HepG2 (cell line): ENCODE results near the gene RNF4. TPM values are rescaled to one million over a fixed set of nuclear protein-coding genes. Genes with fewer than 3 reads are reported as not detected.

Experiments used
- ATAC-seq: fragments of 200-7000 bp; cut with Tn5 transposase; 3 replicates; pipeline ENCODE4 v1.9.1; 2020; ENCODE audit warnings: mild to moderate bottlenecking, moderate library complexity
- BruUV-seq: library from RNA; stranded (reverse); fragments of 400-500 nt; replicated peaks from 2 replicates; lab custom pipeline; 2021; lab: Mats Ljungman, UMichigan
- CTCF ChIA-PET: fragments of 300-600 bp; formaldehyde crosslinking; extraction: SDS; loops from one replicate; lab custom pipeline; 2021; ENCODE audit warnings: low total read pairs, inconsistent platforms, low intra/inter-chr PET ratio; lab: Yijun Ruan, JAX
- POLR2A ChIA-PET: fragments of 350-600 bp; sonication (Branson Sonifier 250); formaldehyde crosslinking; loops from one replicate; lab custom pipeline; 2020; ENCODE audit warnings: antibody characterized with exemption, inconsistent platforms; lab: Yijun Ruan, JAX
- DNase-seq: peaks from one replicate; pipeline ENCODE4 v3.0.0-alpha.2; 2015; ENCODE audit warnings: low spot score
- FAIRE-seq: peaks from 3 replicates; lab custom pipeline; 2011; peaks lifted over from hg19 to GRCh38; lab: Jason Lieb, UNC
- H2AFZ ChIP-seq: one replicate; pipeline ENCODE4 v1.6.1; 2011; ENCODE audit warnings: low read length, inconsistent platforms
- H3K27ac ChIP-seq: fragments of 300-600 bp; 3 replicates; pipeline ENCODE4 v1.8.0; 2011; ENCODE audit warnings: mixed run types, mild to moderate bottlenecking, mixed read lengths, low read length, inconsistent platforms; ENCODE audit not compliant: insufficient read depth; ENCODE audit errors: extremely low read length
- H3K27me3 ChIP-seq, 2 experiments: fragments of 200-600 bp in 1 of 2; 2 replicates in 1 of 2; 3 replicates in 1 of 2; pipeline versions ENCODE4 v1.6.0 to v1.8.0; 2011; ENCODE audit warnings: low read length in 2 of 2, mild to moderate bottlenecking in 2 of 2, moderate library complexity in 2 of 2, inconsistent platforms in 1 of 2; ENCODE audit not compliant: insufficient read depth in 2 of 2, control insufficient read depth in 1 of 2
- H3K36me3 ChIP-seq, 2 experiments: fragments of 200-600 bp in 1 of 2; replicated peaks in 1 of 2; 2 replicates in 1 of 2; 3 replicates in 1 of 2; pipeline versions ENCODE4 v1.5.1 to v1.8.0; 2011; ENCODE audit warnings: low read length in 2 of 2, inconsistent platforms in 1 of 2; ENCODE audit not compliant: insufficient read depth in 2 of 2, control insufficient read depth in 1 of 2
- H3K4me1 ChIP-seq: 2 replicates; pipeline ENCODE4 v1.5.1; 2012; ENCODE audit warnings: low read length, inconsistent platforms; ENCODE audit not compliant: insufficient read depth
- H3K4me2 ChIP-seq: 2 replicates; pipeline ENCODE4 v1.6.0; 2011; ENCODE audit warnings: low read depth, low read length, inconsistent platforms
- H3K4me3 ChIP-seq, 3 experiments: fragments of 200-600 bp in 1 of 3; sonication (generic), shearing (Covaris generic) in 1 of 3; replicated peaks in 1 of 3; 2 replicates each; pipeline ENCODE4 v1.5.1; 2011 to 2016; ENCODE audit warnings: low read length in 3 of 3, inconsistent platforms in 2 of 3, low read depth in 2 of 3, mild to moderate bottlenecking in 2 of 3, control low read depth in 1 of 3, mixed read lengths in 1 of 3; ENCODE audit not compliant: insufficient read depth in 1 of 3
- H3K79me2 ChIP-seq: one replicate; pipeline ENCODE4 v1.6.1; 2011; ENCODE audit warnings: low read length, inconsistent platforms; ENCODE audit not compliant: insufficient read depth
- H3K9ac ChIP-seq: 2 replicates; pipeline ENCODE4 v1.6.0; 2011; ENCODE audit warnings: mild to moderate bottlenecking, low read depth, low read length, inconsistent platforms; ENCODE audit not compliant: insufficient read depth
- H3K9me3 ChIP-seq: 2 replicates; pipeline ENCODE4 v1.5.1; 2012; ENCODE audit warnings: mild to moderate bottlenecking, low read length
- H4K20me1 ChIP-seq: 2 replicates; pipeline ENCODE4 v1.6.0; 2011; ENCODE audit warnings: inconsistent platforms, mild to moderate bottlenecking, low read length, moderate library complexity; ENCODE audit not compliant: insufficient read depth
- BRCA1 ChIP-seq: sonication (generic); formaldehyde crosslinking; IDR thresholded peaks from 2 replicates; pipeline ENCODE4 v1.4.0; 2020; ENCODE audit warnings: missing genetic modification reagents
- HIC2 ChIP-seq: sonication (generic); formaldehyde crosslinking; IDR thresholded peaks from 2 replicates; pipeline ENCODE4 v1.9.0; 2022; ENCODE audit warnings: low read depth, missing genetic modification reagents
- MAFK ChIP-seq, 2 experiments: IDR thresholded peaks in 1 of 2; conservative IDR thresholded peaks in 1 of 2; 2 replicates each; pipeline ENCODE4 v1.6.1; 2011; ENCODE audit warnings: improper control_type of control experiment in 2 of 2, low read length in 2 of 2
- SIN3A ChIP-seq: IDR thresholded peaks from 2 replicates; pipeline ENCODE4 v1.6.1; 2011; ENCODE audit warnings: low read depth, mild to moderate bottlenecking, control low read depth, low read length, borderline replicate concordance
- ZFP90 ChIP-seq: sonication (generic); formaldehyde crosslinking; IDR thresholded peaks from 2 replicates; pipeline ENCODE4 v1.8.0; 2022; ENCODE audit warnings: missing genetic modification reagents, mild to moderate bottlenecking, inconsistent platforms, borderline replicate concordance
- ZNF138 ChIP-seq: sonication (generic); formaldehyde crosslinking; IDR thresholded peaks from 2 replicates; pipeline ENCODE4 v1.5.0; 2020; ENCODE audit warnings: mild to moderate bottlenecking, low read depth, missing genetic modification reagents
- ZNF335 ChIP-seq: sonication (generic); formaldehyde crosslinking; IDR thresholded peaks from 2 replicates; pipeline ENCODE4 v1.4.0; 2020; ENCODE audit warnings: missing genetic modification reagents
- ZNF513 ChIP-seq: sonication (generic); formaldehyde crosslinking; conservative IDR thresholded peaks from 2 replicates; pipeline ENCODE4 v1.5.0; 2020; ENCODE audit warnings: missing genetic modification reagents
- ZNF768 ChIP-seq: sonication (generic); formaldehyde crosslinking; IDR thresholded peaks from 2 replicates; pipeline ENCODE4 v1.4.0; 2020; ENCODE audit warnings: missing genetic modification reagents
- ZNF777 ChIP-seq: sonication (generic); formaldehyde crosslinking; IDR thresholded peaks from 2 replicates; pipeline ENCODE4 v1.4.0; 2020; ENCODE audit warnings: missing genetic modification reagents
- ZNF792 ChIP-seq: IDR thresholded peaks from 2 replicates; pipeline ENCODE4 v1.6.1; 2016
- ZNF816 ChIP-seq: sonication (generic); formaldehyde crosslinking; IDR thresholded peaks from 2 replicates; pipeline ENCODE4 v1.8.0; 2022; ENCODE audit warnings: missing genetic modification reagents, mild to moderate bottlenecking, borderline replicate concordance
- ZSCAN9 ChIP-seq: IDR thresholded peaks from 2 replicates; pipeline ENCODE4 v1.6.1; 2016; ENCODE audit warnings: borderline replicate concordance
- WGBS: methylation state at CpG from one replicate; pipeline ENCODE4 v1.1.6; 2017; ENCODE audit warnings: low lambda C conversion rate; 5-methylcytosine and 5-hydroxymethylcytosine counted together
- in situ Hi-C: cut with HindIII; loops from 2 replicates; pipeline ENCODE4 v1.10.0; 2017; ENCODE audit warnings: low pct_unique_long_range_greater_than_20kb; ENCODE audit not compliant: extremely low pct_ligation_motif_present
- intact Hi-C: fragments of 100-400 bp; cut with micrococcal nuclease; formaldehyde crosslinking; loops from one replicate; pipeline ENCODE4 v1.10.0; 2022; ENCODE audit not compliant: unreplicated experiment
- polyA plus RNA-seq, 8 experiments: library from polyadenylated mRNA; depleted of rRNA in 3 of 8; stranded (reverse) in 7 of 8; unstranded in 1 of 8; fragments of >200 nt; fragmentation: Illumina TruSeq in 4 of 8; extraction: Trizol in 4 of 8; gene quantifications; 2 replicates each; pipeline versions ENCODE4 v1.2.1 to v1.2.3, GENCODE V29; 2011 to 2016; ENCODE audit warnings: low read depth in 4 of 8, missing spikeins in 1 of 8, mixed read lengths in 1 of 8; ENCODE audit not compliant: insufficient read depth in 1 of 8
- total RNA-seq, 5 experiments: library from RNA; depleted of rRNA; stranded (reverse); fragments of >200 nt; fragmentation: Illumina TruSeq; extraction: Trizol; gene quantifications; 2 replicates each; pipeline ENCODE4 v1.2.3, GENCODE V29; 2016; ENCODE audit warnings: low read depth in 1 of 5
- TF ChIP-seq, protein P1 (sequence below): sonication (generic); formaldehyde crosslinking; IDR thresholded peaks from 2 replicates; pipeline ENCODE4 v1.8.0; 2022; ENCODE audit warnings: missing genetic modification reagents, mild to moderate bottlenecking, inconsistent platforms, borderline replicate concordance
- TF ChIP-seq, protein P2 (sequence below): sonication (generic); formaldehyde crosslinking; conservative IDR thresholded peaks from 2 replicates; pipeline ENCODE4 v1.4.0; 2020; ENCODE audit warnings: missing genetic modification reagents
- TF ChIP-seq, protein P3 (sequence below): sonication (generic); formaldehyde crosslinking; IDR thresholded peaks from 2 replicates; pipeline ENCODE4 v1.5.0; 2020; ENCODE audit warnings: missing genetic modification reagents, mild to moderate bottlenecking, borderline replicate concordance
- TF ChIP-seq, protein P4 (sequence below): sonication (generic); formaldehyde crosslinking; IDR thresholded peaks from 2 replicates; pipeline ENCODE4 v1.4.0; 2020; ENCODE audit warnings: missing genetic modification reagents

Gene RNF4
- total and polyA plus RNA-seq, 2 of the 13 experiments (the other 11 are each of a cell fraction or from before 2014, with no cell fraction given) = 38.1 to 45.1 TPM

DNA sequence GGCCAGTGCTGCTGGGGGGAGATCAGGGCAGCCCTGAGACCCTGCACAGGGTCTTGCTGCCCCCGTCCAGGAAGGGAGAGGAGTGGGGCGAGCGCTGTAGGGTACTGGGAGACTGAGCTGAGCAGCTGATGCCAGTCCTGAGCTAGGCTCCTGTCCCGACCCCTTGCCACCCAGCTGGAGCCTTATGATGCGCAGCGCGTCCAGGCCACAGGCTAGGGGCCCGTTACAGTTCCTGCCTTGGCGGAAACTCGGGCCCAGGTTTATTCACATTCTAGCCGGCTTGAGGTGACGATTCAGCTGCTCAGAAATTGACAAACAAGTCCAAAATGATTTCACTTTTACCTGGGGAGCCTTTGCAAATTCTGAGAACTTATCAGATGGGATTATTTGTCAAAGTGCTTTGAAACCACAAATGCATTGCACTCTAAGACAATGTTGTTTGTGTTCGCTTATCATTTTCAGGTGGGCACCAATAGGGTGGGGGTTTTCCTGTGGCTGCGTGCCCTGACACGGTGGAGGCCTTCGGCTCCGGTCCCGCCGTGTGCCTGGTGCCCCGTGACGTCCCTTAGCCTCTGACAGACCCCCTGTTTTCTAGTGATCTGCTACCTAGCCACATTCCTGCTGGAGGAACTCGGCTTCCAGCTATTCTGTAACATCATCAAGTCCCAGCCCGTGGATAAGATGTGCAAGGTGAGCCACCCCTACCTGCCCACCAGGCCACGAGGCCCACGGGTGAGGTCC is 31.3 kb upstream of the RNF4 start:
- ChIA-PET CTCF (no interaction called here), POLR2A (no interaction called here)
- in situ Hi-C loops = no loop called here
- ATAC-seq (no peak), DNase-seq (no peak), FAIRE-seq (no peak)
- Histone ChIP-seq H3K36me3 (no peaks in the 10 kb centered on the region), H3K27ac (no peak overlapping the region), H3K4me1 (peaks cover 36% of the 10 kb centered on the region), H3K9me3 (no peaks in the 10 kb centered on the region), H3K4me3 (peak overlapping the region in 1 of 3 experiments; percentile 50; a peak in 1 of 6 replicates), H3K4me2 (peak overlapping the region; percentile 44; the same call in 1 of the 2 replicates), H3K79me2 (no peaks in the 10 kb centered on the region), H2AFZ (no peak overlapping the region), H3K9ac (no peak overlapping the region), H3K27me3 (peaks cover 9 to 47% of the 10 kb centered on the region in 2 experiments; a peak in 4 of 5 replicates), H4K20me1 (no peaks in the 10 kb centered on the region)
- 33% methylated on average over 16 of the region's 25 CpGs for WGBS
- TF ChIP-seq ZNF138 (CRISPR knock-in tag) (no peak), ZNF792 (CRISPR knock-in tag) (no peak), BRCA1 (CRISPR knock-in tag) (no peak), ZSCAN9 (CRISPR knock-in tag) (no peak), ZNF816 (CRISPR knock-in tag) (no peak), ZFP90 (no peak), ZNF777 (no peak), ZNF768 (CRISPR knock-in tag) (no peak), ZNF335 (CRISPR knock-in tag) (no peak), ZNF513 (CRISPR knock-in tag) (no peak), MAFK (conservative IDR thresholded peaks at IDR 0.05 in 1 of 2, IDR thresholded peaks at IDR 0.05 in 1 of 2; ENCODE audit: low read length in 2 of 2) (no peak), HIC2 (CRISPR knock-in tag) (no peak), SIN3A (no peak)
- TF ChIP-seq, protein P1, sequence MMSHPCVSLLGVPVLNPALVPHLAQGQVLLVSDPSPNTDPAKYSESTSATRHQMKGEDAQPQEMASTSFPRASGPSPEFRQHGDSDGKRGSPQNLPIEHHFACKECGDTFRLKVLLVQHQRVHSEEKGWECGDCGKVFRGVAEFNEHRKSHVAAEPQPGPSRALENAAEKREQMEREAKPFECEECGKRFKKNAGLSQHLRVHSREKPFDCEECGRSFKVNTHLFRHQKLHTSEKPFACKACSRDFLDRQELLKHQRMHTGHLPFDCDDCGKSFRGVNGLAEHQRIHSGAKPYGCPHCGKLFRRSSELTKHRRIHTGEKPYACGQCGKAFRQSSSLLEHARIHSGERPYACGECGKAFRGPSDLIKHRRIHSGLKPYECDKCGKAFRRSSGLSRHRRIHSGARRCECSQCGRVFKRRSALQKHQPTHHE (CRISPR knock-in tag) = no peak
- TF ChIP-seq, protein P2, sequence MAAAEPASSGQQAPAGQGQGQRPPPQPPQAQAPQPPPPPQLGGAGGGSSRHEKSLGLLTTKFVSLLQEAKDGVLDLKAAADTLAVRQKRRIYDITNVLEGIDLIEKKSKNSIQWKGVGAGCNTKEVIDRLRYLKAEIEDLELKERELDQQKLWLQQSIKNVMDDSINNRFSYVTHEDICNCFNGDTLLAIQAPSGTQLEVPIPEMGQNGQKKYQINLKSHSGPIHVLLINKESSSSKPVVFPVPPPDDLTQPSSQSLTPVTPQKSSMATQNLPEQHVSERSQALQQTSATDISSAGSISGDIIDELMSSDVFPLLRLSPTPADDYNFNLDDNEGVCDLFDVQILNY (CRISPR knock-in tag) = no peak
- TF ChIP-seq, protein P3, sequence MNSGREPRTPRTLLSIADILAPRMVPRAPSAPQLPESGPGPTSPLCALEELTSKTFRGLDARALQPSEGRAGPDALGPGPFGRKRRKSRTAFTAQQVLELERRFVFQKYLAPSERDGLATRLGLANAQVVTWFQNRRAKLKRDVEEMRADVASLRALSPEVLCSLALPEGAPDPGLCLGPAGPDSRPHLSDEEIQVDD = no peak
- TF ChIP-seq, protein P4, sequence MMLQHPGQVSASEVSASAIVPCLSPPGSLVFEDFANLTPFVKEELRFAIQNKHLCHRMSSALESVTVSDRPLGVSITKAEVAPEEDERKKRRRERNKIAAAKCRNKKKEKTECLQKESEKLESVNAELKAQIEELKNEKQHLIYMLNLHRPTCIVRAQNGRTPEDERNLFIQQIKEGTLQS (CRISPR knock-in tag) = no peak
- intact Hi-C loops = no loop called here
- no TSS peak for BruUV-seq
